ENCODE data around the gene OTUD6A.
"Not testable (repeated sequence)": the region's sequence is repeated elsewhere in the genome, so short reads cannot be mapped to it uniquely, and the experiment has no call there.

OTUD6A gene

GRCh38 chrX:70049406-70049805 is 12.9 kb upstream of the OTUD6A start:
- DNase-seq, result no peak

GRCh38 chrX:70049925-70050324 is 12.3 kb upstream of the OTUD6A start, which contains the start of gene AWAT2:
Gene AWAT2 (minus strand): TSS chrX:70049938. CDS start chrX:70049932, 6 bp downstream.
- no peak for DNase-seq

GRCh38 chrX:70052895-70053615 is 9.2 kb upstream of the OTUD6A start:
- DNase-seq, result no peak

- no peak for DNase-seq
These were observed 7.9 kb upstream of the OTUD6A start for GRCh38 chrX:70054391-70054790.

GRCh38 chrX:70062961-70063550 is 799 bp downstream of the OTUD6A start:
- no peak for DNase-seq

GRCh38 chrX:70066646-70067045 is 4.4 kb downstream of the OTUD6A start:
- no peak for DNase-seq

- DNase-seq, result no peak
These were observed 17.0 kb downstream of the OTUD6A start for GRCh38 chrX:70079297-70079696.

- no peak for DNase-seq
These were observed 17.6 kb downstream of the OTUD6A start for GRCh38 chrX:70079870-70080269.

- DNase-seq, result no peak
These were observed 20.5 kb downstream of the OTUD6A start for GRCh38 chrX:70082723-70083122.

GRCh38 chrX:70084592-70085240 is 22.5 kb downstream of the OTUD6A start:
- DNase-seq, result no peak

GRCh38 chrX:70087857-70088630 is 25.8 kb downstream of the OTUD6A start:
- no peak for DNase-seq

GRCh38 chrX:70088751-70089150 is 26.5 kb downstream of the OTUD6A start:
- no peak for DNase-seq

GRCh38 chrX:70089604-70090297 is 27.5 kb downstream of the OTUD6A start:
- DNase-seq, result no peak

GRCh38 chrX:70092247-70092646 is 30.0 kb downstream of the OTUD6A start:
- DNase-seq, result no peak

GRCh38 chrX:70096052-70096451 is 33.8 kb downstream of the OTUD6A start:
- DNase-seq, result no peak

- no peak for DNase-seq
These were observed 43.0 kb downstream of the OTUD6A start for GRCh38 chrX:70105229-70105628.

- not testable (repeated sequence) for DNase-seq
These were observed 49.3 kb downstream of the OTUD6A start for GRCh38 chrX:70111436-70112026.
